Measurements from ENCODE around the gene MAP6D1. TPM values are rescaled to one million over a fixed set of nuclear protein-coding genes. Genes with fewer than 3 reads are reported as not detected.

MAP6D1 gene
- polyA plus RNA-seq, 4 donors = 0.60 to 1.9 TPM; not detected in 2

GRCh38 chr3:183801601-183802000 is 23.8 kb downstream of the MAP6D1 start:
- Histone ChIP-seq H3K4me1 (ENCODE audit: control insufficient read depth in 3 of 3, insufficient read depth in 2 of 3, low read depth in 1 of 3, low read length in 2 of 3) (no peaks in the 10 kb centered on the region), H3K9me3 (ENCODE audit: control insufficient read depth in 2 of 2, insufficient read depth in 1 of 2, low read depth in 1 of 2, low read length in 1 of 2) (no peaks in the 10 kb centered on the region), H3K27ac (ENCODE audit: low read depth in 1 of 3, low read length in 2 of 3) (no peak overlapping the region), H3K36me3 (ENCODE audit: control insufficient read depth in 3 of 3, insufficient read depth in 2 of 3, low read depth in 1 of 3, low read length in 3 of 3) (peaks cover 18 to 72% (median 28%) of the 10 kb centered on the region in 3 donors), H3K27me3 (ENCODE audit: control insufficient read depth in 3 of 3, insufficient read depth in 3 of 3, low read length in 3 of 3) (no peaks in the 10 kb centered on the region), H3K4me3 (ENCODE audit: low read depth in 1 of 3, low read length in 3 of 3) (no peak overlapping the region)
- WGBS, 3 donors = 84 to 98% (median 97%) methylated on average over 5 of the region's 5 CpGs
- no peak for FAIRE-seq
- DNase-seq = no peak

DNA sequence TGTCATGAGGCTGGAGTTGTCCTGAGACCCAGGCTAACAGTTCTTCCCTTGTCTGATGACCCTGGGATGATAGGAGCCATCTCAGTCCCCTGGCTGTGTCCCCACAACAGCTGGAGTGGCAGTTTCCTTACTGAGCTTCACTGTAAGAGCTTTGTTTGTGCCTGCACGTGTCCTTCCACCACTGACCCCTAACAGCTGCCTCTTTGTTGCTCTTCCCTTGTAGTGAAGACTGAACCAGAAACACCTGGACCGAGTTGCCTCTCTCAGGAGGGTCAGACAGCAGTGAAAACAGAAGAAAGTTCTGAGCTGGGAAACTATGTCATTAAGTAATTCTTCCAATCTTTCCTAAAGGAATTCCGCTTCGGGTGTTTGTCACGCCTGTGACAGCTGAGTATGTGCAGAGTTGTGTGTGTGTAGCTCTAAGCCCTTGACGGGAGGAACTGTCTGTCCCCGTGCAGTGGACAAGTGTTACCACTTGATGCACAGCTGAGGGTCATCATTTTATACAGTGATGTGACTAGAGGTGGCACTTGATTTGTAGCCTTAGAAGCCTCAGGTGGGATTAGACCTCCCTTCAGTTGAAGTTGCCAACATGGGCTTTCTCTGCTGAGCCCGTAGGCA is 25.0 kb downstream of the MAP6D1 start:
- 84 to 96% (median 95%) methylated on average over 8 of the region's 8 CpGs for WGBS, 3 donors
- H3K36me3 ChIP-seq (ENCODE audit: control insufficient read depth in 3 of 3, insufficient read depth in 2 of 3, low read depth in 1 of 3, low read length in 3 of 3) = peaks cover 18 to 66% (median 27%) of the 10 kb centered on the region in 3 donors
- no peaks in the 10 kb centered on the region for H3K9me3 ChIP-seq (ENCODE audit: control insufficient read depth in 2 of 2, insufficient read depth in 1 of 2, low read depth in 1 of 2, low read length in 1 of 2)
- no peaks in the 10 kb centered on the region for H3K27me3 ChIP-seq (ENCODE audit: control insufficient read depth in 3 of 3, insufficient read depth in 3 of 3, low read length in 3 of 3)
- H3K4me3 ChIP-seq (ENCODE audit: low read depth in 1 of 3, low read length in 3 of 3) = no peak overlapping the region
- no peaks in the 10 kb centered on the region for H3K4me1 ChIP-seq (ENCODE audit: control insufficient read depth in 3 of 3, insufficient read depth in 2 of 3, low read depth in 1 of 3, low read length in 2 of 3)
- FAIRE-seq (no peak), DNase-seq (no peak)
- no peak overlapping the region for H3K27ac ChIP-seq (ENCODE audit: low read depth in 1 of 3, low read length in 2 of 3)

- peaks cover 13 to 64% (median 27%) of the 10 kb centered on the region in 3 donors for H3K36me3 ChIP-seq (ENCODE audit: control insufficient read depth in 3 of 3, insufficient read depth in 2 of 3, low read depth in 1 of 3, low read length in 3 of 3)
- WGBS, 3 donors = 86 to 90% (median 86%) methylated on average over 5 of the region's 5 CpGs
- no peak for DNase-seq
- no peak for FAIRE-seq
- H3K27me3 ChIP-seq (ENCODE audit: control insufficient read depth in 3 of 3, insufficient read depth in 3 of 3, low read length in 3 of 3) = no peaks in the 10 kb centered on the region
- no peaks in the 10 kb centered on the region for H3K4me1 ChIP-seq (ENCODE audit: control insufficient read depth in 3 of 3, insufficient read depth in 2 of 3, low read depth in 1 of 3, low read length in 2 of 3)
- H3K9me3 ChIP-seq (ENCODE audit: control insufficient read depth in 2 of 2, insufficient read depth in 1 of 2, low read depth in 1 of 2, low read length in 1 of 2) = no peaks in the 10 kb centered on the region
- no peak overlapping the region for H3K27ac ChIP-seq (ENCODE audit: low read depth in 1 of 3, low read length in 2 of 3)
- no peak overlapping the region for H3K4me3 ChIP-seq (ENCODE audit: low read depth in 1 of 3, low read length in 3 of 3)
Observed at GRCh38 chr3:183799461-183799860, 25.9 kb downstream of the MAP6D1 start.

- no peak overlapping the region for H3K4me3 ChIP-seq (ENCODE audit: low read depth in 1 of 3, low read length in 3 of 3)
- H3K36me3 ChIP-seq (ENCODE audit: control insufficient read depth in 3 of 3, insufficient read depth in 2 of 3, low read depth in 1 of 3, low read length in 3 of 3) = peaks cover 13 to 60% (median 18%) of the 10 kb centered on the region in 3 donors
- no peak overlapping the region for H3K27ac ChIP-seq (ENCODE audit: low read depth in 1 of 3, low read length in 2 of 3)
- FAIRE-seq = no peak
- H3K4me1 ChIP-seq (ENCODE audit: control insufficient read depth in 3 of 3, insufficient read depth in 2 of 3, low read depth in 1 of 3, low read length in 2 of 3) = no peaks in the 10 kb centered on the region
- no peaks in the 10 kb centered on the region for H3K27me3 ChIP-seq (ENCODE audit: control insufficient read depth in 3 of 3, insufficient read depth in 3 of 3, low read length in 3 of 3)
- DNase-seq = no peak
- H3K9me3 ChIP-seq (ENCODE audit: control insufficient read depth in 2 of 2, insufficient read depth in 1 of 2, low read depth in 1 of 2, low read length in 1 of 2) = no peaks in the 10 kb centered on the region
- WGBS, 3 donors = 92 to 95% (median 94%) methylated on average over 9 of the region's 9 CpGs
Observed at GRCh38 chr3:183797996-183798395, 27.4 kb downstream of the MAP6D1 start.

DNA sequence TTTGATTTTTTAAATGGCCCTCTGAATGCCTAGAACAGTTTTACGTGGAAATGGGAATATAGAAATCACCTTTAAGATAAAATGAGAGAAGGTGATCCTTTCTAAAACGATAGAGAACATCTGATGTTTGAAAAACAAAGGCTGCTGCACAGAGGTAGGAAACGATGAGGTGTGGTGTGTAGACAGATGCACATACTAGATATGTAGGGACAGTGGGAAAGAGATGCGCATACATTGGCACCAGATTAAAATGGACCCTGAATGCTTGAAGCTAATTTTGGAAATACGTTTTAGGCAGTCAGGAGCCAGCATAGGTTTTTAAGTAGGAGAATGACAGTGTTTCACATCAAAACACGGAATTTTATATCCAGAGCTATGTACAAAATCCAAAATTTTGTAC is 29.0 kb downstream of the MAP6D1 start:
- no peak overlapping the region for H3K27ac ChIP-seq (ENCODE audit: low read depth in 1 of 3, low read length in 2 of 3)
- FAIRE-seq (no peak), DNase-seq (no peak)
- H3K4me1 ChIP-seq (ENCODE audit: control insufficient read depth in 3 of 3, insufficient read depth in 2 of 3, low read depth in 1 of 3, low read length in 2 of 3) = no peaks in the 10 kb centered on the region
- WGBS, 3 donors = 90 to 95% (median 92%) methylated on average over 6 of the region's 6 CpGs
- H3K4me3 ChIP-seq (ENCODE audit: low read depth in 1 of 3, low read length in 3 of 3) = no peak overlapping the region
- no peaks in the 10 kb centered on the region for H3K27me3 ChIP-seq (ENCODE audit: control insufficient read depth in 3 of 3, insufficient read depth in 3 of 3, low read length in 3 of 3)
- no peaks in the 10 kb centered on the region for H3K9me3 ChIP-seq (ENCODE audit: control insufficient read depth in 2 of 2, insufficient read depth in 1 of 2, low read depth in 1 of 2, low read length in 1 of 2)
- peaks cover 8 to 51% (median 10%) of the 10 kb centered on the region in 3 donors for H3K36me3 ChIP-seq (ENCODE audit: control insufficient read depth in 3 of 3, insufficient read depth in 2 of 3, low read depth in 1 of 3, low read length in 3 of 3)

- no peaks in the 10 kb centered on the region for H3K4me1 ChIP-seq (ENCODE audit: control insufficient read depth in 3 of 3, insufficient read depth in 2 of 3, low read depth in 1 of 3, low read length in 2 of 3)
- FAIRE-seq (no peak), DNase-seq (no peak)
- H3K27ac ChIP-seq (ENCODE audit: low read depth in 1 of 3, low read length in 2 of 3) = no peak overlapping the region
- 95 to 96% (median 96%) methylated on average over 4 of the region's 4 CpGs for WGBS, 3 donors
- peaks cover 8 to 52% (median 13%) of the 10 kb centered on the region in 3 donors for H3K36me3 ChIP-seq (ENCODE audit: control insufficient read depth in 3 of 3, insufficient read depth in 2 of 3, low read depth in 1 of 3, low read length in 3 of 3)
- H3K4me3 ChIP-seq (ENCODE audit: low read depth in 1 of 3, low read length in 3 of 3) = no peak overlapping the region
- H3K9me3 ChIP-seq (ENCODE audit: control insufficient read depth in 2 of 2, insufficient read depth in 1 of 2, low read depth in 1 of 2, low read length in 1 of 2) = no peaks in the 10 kb centered on the region
- H3K27me3 ChIP-seq (ENCODE audit: control insufficient read depth in 3 of 3, insufficient read depth in 3 of 3, low read length in 3 of 3) = no peaks in the 10 kb centered on the region
Observed at GRCh38 chr3:183794452-183794851, 30.9 kb downstream of the MAP6D1 start.

GRCh38 chr3:183792976-183793375 is 32.4 kb downstream of the MAP6D1 start:
- H3K36me3 ChIP-seq (ENCODE audit: control insufficient read depth in 3 of 3, insufficient read depth in 2 of 3, low read depth in 1 of 3, low read length in 3 of 3) = peaks cover 5 to 40% (median 9%) of the 10 kb centered on the region in 3 donors

DNA sequence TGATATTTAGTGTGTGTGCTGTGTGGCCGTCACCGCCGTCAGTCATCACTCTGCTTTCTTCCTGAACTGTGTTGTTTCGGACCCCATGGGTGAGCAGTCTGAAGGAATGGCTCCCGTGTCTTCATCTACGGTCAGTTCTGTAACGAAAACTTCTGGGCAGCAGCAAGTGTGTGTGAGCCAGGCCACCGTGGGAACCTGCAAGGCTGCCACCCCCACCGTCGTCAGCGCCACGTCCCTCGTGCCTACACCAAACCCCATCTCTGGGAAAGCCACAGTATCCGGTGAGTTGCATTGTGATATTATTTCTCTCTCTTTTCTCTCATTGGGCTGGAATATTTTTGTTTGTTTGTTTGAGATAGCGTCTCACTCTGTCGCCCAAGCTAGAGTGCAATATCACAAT is 34.7 kb downstream of the MAP6D1 start:
- no peak for FAIRE-seq
- H3K27ac ChIP-seq (ENCODE audit: low read depth in 1 of 3, low read length in 2 of 3) = no peak overlapping the region
- 94 to 97% (median 96%) methylated on average over 16 of the region's 16 CpGs for WGBS, 3 donors
- H3K9me3 ChIP-seq (ENCODE audit: control insufficient read depth in 2 of 2, insufficient read depth in 1 of 2, low read depth in 1 of 2, low read length in 1 of 2) = no peaks in the 10 kb centered on the region
- peaks cover 5 to 40% (median 20%) of the 10 kb centered on the region in 3 donors for H3K36me3 ChIP-seq (ENCODE audit: control insufficient read depth in 3 of 3, insufficient read depth in 2 of 3, low read depth in 1 of 3, low read length in 3 of 3)
- no peak for DNase-seq
- H3K4me1 ChIP-seq (ENCODE audit: control insufficient read depth in 3 of 3, insufficient read depth in 2 of 3, low read depth in 1 of 3, low read length in 2 of 3) = no peaks in the 10 kb centered on the region
- H3K4me3 ChIP-seq (ENCODE audit: low read depth in 1 of 3, low read length in 3 of 3) = no peak overlapping the region
- no peaks in the 10 kb centered on the region for H3K27me3 ChIP-seq (ENCODE audit: control insufficient read depth in 3 of 3, insufficient read depth in 3 of 3, low read length in 3 of 3)

More at GRCh38 chr3:183792976-183793375, 32.4 kb downstream of the MAP6D1 start:
- no peaks in the 10 kb centered on the region for H3K4me1 ChIP-seq (ENCODE audit: control insufficient read depth in 3 of 3, insufficient read depth in 2 of 3, low read depth in 1 of 3, low read length in 2 of 3)
- FAIRE-seq (no peak), DNase-seq (no peak)
- no peak overlapping the region for H3K27ac ChIP-seq (ENCODE audit: low read depth in 1 of 3, low read length in 2 of 3)
- no peaks in the 10 kb centered on the region for H3K27me3 ChIP-seq (ENCODE audit: control insufficient read depth in 3 of 3, insufficient read depth in 3 of 3, low read length in 3 of 3)
- no peaks in the 10 kb centered on the region for H3K9me3 ChIP-seq (ENCODE audit: control insufficient read depth in 2 of 2, insufficient read depth in 1 of 2, low read depth in 1 of 2, low read length in 1 of 2)
- 90 to 97% (median 94%) methylated on average over 6 of the region's 6 CpGs for WGBS, 3 donors
- no peak overlapping the region for H3K4me3 ChIP-seq (ENCODE audit: low read depth in 1 of 3, low read length in 3 of 3)

GRCh38 chr3:183789826-183790225 is 35.6 kb downstream of the MAP6D1 start:
- Histone ChIP-seq H3K36me3 (ENCODE audit: control insufficient read depth in 3 of 3, insufficient read depth in 2 of 3, low read depth in 1 of 3, low read length in 3 of 3) (peaks cover 5 to 43% (median 20%) of the 10 kb centered on the region in 3 donors), H3K9me3 (ENCODE audit: control insufficient read depth in 2 of 2, insufficient read depth in 1 of 2, low read depth in 1 of 2, low read length in 1 of 2) (no peaks in the 10 kb centered on the region), H3K4me1 (ENCODE audit: control insufficient read depth in 3 of 3, insufficient read depth in 2 of 3, low read depth in 1 of 3, low read length in 2 of 3) (no peaks in the 10 kb centered on the region), H3K4me3 (ENCODE audit: low read depth in 1 of 3, low read length in 3 of 3) (no peak overlapping the region), H3K27me3 (ENCODE audit: control insufficient read depth in 3 of 3, insufficient read depth in 3 of 3, low read length in 3 of 3) (no peaks in the 10 kb centered on the region), H3K27ac (ENCODE audit: low read depth in 1 of 3, low read length in 2 of 3) (no peak overlapping the region)
- FAIRE-seq (no peak), DNase-seq (no peak)
- WGBS, 3 donors = 85 to 92% (median 90%) methylated on average over 4 of the region's 4 CpGs

Data from small intestine (tissue), 7 donors.